GM12872 (cell line): ENCODE measurements around the gene NRIP3.
A peak's percentile ranks its signal among the peaks of the same experiment; 100 is the strongest.

Experiments
- TF ChIP-seq, protein P1 (sequence below): IDR thresholded peaks from 3 replicates; pipeline ENCODE4 v1.5.1; 2011; ENCODE audit warnings: low read depth, mild to moderate bottlenecking, low read length, moderate library complexity; ENCODE audit not compliant: insufficient read depth

Gene NRIP3

DNA sequence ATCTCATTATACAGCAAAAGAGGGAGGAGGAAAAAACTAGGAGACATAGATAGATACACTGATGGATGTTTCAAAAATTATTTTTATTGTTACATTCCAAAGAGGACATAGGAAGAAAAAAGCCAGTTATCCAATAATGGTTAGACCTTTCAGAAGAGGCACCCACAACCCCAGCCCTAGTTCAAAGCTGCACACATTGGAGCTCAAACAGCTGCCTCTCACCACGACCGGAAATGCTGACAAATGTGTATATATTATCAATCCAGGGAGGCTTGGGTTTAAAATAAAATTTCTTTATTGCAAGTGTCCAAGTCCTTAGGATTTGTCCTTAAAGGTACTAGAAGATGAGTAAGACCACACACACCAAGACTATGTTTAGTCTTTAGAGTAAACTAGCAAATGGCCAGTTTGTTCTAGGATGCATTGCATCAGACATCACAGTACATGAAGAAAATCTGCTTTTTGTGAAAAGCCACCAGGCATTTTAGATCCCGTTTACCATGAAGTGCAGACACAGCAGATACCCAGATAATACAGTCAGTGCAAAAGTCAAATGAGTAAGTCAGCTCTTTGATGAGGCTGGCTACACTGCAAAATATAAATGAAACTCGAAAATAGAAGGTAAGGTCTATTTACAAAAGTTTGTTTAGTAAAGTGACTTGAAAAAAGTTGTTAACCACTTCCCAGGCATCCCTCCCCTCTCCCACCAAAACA is 56.4 kb downstream of the NRIP3 start:
- TF ChIP-seq, protein P1, sequence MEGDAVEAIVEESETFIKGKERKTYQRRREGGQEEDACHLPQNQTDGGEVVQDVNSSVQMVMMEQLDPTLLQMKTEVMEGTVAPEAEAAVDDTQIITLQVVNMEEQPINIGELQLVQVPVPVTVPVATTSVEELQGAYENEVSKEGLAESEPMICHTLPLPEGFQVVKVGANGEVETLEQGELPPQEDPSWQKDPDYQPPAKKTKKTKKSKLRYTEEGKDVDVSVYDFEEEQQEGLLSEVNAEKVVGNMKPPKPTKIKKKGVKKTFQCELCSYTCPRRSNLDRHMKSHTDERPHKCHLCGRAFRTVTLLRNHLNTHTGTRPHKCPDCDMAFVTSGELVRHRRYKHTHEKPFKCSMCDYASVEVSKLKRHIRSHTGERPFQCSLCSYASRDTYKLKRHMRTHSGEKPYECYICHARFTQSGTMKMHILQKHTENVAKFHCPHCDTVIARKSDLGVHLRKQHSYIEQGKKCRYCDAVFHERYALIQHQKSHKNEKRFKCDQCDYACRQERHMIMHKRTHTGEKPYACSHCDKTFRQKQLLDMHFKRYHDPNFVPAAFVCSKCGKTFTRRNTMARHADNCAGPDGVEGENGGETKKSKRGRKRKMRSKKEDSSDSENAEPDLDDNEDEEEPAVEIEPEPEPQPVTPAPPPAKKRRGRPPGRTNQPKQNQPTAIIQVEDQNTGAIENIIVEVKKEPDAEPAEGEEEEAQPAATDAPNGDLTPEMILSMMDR: no peak

GRCh38 chr11:8942518-8943066 is 61.2 kb downstream of the NRIP3 start, which contains the start of gene ASCL3:
Gene ASCL3 (minus strand): TSS chr11:8943016. CDS start chr11:8938161, 4,855 bp downstream.
- TF ChIP-seq, protein P1: no peak

DNA sequence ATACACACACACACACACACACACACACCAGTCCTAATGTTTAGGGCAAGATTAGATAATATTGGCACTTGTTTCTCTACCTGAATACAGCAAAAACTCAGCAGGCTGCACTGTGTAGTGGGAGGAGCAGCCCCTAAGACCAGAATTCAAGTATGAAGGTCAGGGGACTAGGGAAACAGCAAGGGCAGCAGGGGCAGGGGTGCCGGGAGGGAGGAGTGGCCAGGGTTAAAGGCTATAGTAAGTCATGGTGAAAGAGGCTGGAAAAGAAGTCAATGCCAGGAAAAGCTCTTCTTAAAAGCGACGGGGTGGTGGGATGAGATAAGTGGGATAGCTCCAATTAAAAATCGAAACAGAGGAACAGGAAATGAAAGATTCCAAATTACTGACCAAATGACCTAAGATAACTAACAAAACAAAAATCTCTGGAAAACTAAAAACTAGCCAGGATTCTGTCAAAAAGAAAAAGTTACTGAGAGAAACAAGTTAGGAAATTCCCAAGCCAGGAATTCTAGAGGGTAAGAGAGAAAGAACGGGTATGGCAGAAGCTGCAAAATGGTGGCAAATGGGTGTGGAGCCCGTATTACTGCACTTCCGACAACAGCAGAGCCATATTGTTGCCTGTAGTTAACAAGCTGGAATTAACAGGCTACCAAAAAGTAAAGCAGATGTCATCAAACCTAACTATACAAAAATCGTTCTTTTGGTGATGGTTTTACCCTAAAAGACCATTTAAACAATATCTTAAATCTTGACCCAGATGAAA is 62.3 kb downstream of the NRIP3 start:
- TF ChIP-seq, protein P1: no peak

GRCh38 chr11:8937659-8938058 is 66.1 kb downstream of the NRIP3 start:
- TF ChIP-seq, protein P1: no peak

DNA sequence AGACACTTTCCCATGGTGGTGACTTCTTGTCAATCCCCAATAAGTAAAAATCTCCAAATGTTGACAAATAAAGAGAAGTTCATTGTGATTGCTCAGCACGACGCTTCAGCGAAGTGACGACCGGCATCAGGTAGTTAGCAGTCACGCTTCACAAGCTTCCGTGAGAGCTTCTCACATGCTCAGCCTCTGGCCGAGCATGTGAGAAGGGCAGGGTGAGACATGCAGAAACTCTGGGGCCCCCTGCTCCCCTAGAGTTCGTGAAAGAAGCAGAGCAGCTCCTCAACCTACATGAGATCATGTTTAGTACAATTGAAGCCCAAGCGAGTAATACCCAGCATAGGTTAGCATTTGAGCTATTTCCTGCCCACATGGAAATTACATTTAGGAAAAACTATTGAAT is 66.6 kb downstream of the NRIP3 start:
- TF ChIP-seq, protein P1: no peak

- TF ChIP-seq, protein P1: no peak
Measured at GRCh38 chr11:8934742-8935488, 68.9 kb downstream of the NRIP3 start.

DNA sequence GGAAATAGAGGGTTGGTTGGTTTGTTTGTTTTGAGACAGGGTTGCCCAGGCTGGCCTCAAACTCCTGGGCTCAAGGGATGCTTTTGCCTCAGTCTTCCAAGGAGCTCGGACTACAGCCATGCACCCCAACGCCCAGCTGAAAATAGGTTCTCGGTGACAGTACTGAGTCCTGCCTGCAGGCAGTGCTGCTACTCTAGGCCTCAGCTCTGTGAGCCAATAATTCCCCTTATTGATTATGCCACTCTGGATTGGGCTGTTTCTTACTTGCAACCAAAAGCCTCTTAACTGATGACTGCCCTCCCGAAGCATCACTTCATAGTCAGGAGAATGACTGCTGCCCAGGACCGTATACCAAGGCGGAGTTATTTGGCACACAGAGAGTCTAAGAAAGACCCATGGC is 69.9 kb downstream of the NRIP3 start:
- TF ChIP-seq, protein P1: 0 out of 3 replicates have a peak, but pooled peaks have one; percentile 17
